Mucosa of stomach (tissue), 1 donor: ENCODE data around the gene HDAC10.

Source experiments
- H3K27me3 ChIP-seq: one replicate; pipeline ENCODE4 v1.7.0; 2013; ENCODE audit warnings: mild to moderate bottlenecking, low read length; ENCODE audit not compliant: control insufficient read depth, insufficient read depth
- H3K36me3 ChIP-seq: one replicate; pipeline ENCODE4 v1.7.0; 2013; ENCODE audit warnings: low read length; ENCODE audit not compliant: control insufficient read depth, insufficient read depth
- H3K4me1 ChIP-seq: one replicate; pipeline ENCODE4 v1.7.0; 2013; ENCODE audit warnings: mild to moderate bottlenecking, low read length; ENCODE audit not compliant: control insufficient read depth, insufficient read depth
- H3K4me3 ChIP-seq: one replicate; pipeline ENCODE4 v1.7.0; 2013; ENCODE audit warnings: low read length
- H3K9ac ChIP-seq: one replicate; pipeline ENCODE4 v1.7.0; 2013; ENCODE audit warnings: mild to moderate bottlenecking, low read length, moderate library complexity
- H3K9me3 ChIP-seq: one replicate; pipeline ENCODE4 v1.7.0; 2013; ENCODE audit warnings: mild to moderate bottlenecking, low read length, moderate library complexity; ENCODE audit not compliant: control insufficient read depth
- donor health status: Pancreatic carcinoma.

Gene HDAC10

GRCh38 chr22:50247748-50248147, 3.3 kb downstream of the HDAC10 start:
- no peak overlapping the region for H3K4me3 ChIP-seq
- no peak overlapping the region for H3K9ac ChIP-seq
- H3K27me3 ChIP-seq = no peaks in the 10 kb centered on the region
- H3K4me1 ChIP-seq = peaks cover 52% of the 10 kb centered on the region
- peaks cover 9% of the 10 kb centered on the region for H3K36me3 ChIP-seq
- H3K9me3 ChIP-seq = no peaks in the 10 kb centered on the region

DNA sequence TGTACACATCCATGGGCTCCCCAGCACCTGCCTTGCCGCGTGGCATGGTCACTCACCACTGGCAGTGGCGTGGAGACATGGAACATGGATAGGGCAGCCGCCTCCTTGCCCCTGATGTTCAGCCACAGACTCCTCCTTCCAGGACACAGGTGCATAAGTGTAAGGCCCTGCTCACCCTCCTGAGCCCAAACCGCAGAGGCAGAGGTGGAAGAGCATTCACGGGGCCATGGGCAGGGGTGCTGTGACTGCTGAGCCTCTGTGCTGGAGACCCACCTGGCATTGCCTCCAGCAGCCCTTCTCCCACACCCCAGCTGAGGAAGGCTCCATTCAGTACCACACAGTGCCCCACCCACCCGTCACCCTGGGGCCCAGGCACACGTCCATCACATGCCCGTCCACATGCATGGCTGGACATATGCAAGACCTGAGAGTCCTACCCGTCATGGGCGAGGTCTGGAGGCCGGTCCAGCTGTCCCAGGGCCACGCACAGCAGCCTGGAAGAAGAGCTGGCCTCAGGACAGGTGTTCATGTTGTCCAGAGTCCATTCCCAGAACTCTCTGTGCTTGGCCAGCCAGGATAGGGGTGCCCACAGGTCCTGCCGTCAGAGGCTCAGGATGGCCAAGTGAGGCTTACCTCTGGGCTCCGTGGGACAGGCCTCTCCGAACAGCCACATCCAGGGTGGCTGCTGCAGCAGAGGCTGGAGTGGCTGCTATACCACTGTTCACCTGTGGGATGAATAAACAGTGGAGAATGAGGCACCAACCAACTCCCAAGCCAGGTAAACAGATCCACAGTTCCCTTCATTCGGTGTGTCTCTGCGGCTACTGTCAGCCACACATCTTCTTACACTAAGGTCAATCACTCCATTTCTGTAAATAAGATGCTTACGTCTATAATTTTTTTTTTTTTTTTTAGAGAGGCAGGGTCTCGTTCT, 4.6 kb downstream of the HDAC10 start:
- Histone ChIP-seq H3K27me3 (no peaks in the 10 kb centered on the region), H3K9me3 (no peaks in the 10 kb centered on the region), H3K9ac (no peak overlapping the region), H3K4me3 (no peak overlapping the region), H3K36me3 (peaks cover 9% of the 10 kb centered on the region), H3K4me1 (peaks cover 52% of the 10 kb centered on the region)

GRCh38 chr22:50245214-50246072, 5.6 kb downstream of the HDAC10 start:
- Histone ChIP-seq H3K36me3 (peaks cover 9% of the 10 kb centered on the region), H3K4me3 (peak overlapping the region; percentile 43), H3K27me3 (no peaks in the 10 kb centered on the region), H3K9ac (peak overlapping the region; percentile 73), H3K9me3 (no peaks in the 10 kb centered on the region), H3K4me1 (peaks cover 50% of the 10 kb centered on the region)

DNA sequence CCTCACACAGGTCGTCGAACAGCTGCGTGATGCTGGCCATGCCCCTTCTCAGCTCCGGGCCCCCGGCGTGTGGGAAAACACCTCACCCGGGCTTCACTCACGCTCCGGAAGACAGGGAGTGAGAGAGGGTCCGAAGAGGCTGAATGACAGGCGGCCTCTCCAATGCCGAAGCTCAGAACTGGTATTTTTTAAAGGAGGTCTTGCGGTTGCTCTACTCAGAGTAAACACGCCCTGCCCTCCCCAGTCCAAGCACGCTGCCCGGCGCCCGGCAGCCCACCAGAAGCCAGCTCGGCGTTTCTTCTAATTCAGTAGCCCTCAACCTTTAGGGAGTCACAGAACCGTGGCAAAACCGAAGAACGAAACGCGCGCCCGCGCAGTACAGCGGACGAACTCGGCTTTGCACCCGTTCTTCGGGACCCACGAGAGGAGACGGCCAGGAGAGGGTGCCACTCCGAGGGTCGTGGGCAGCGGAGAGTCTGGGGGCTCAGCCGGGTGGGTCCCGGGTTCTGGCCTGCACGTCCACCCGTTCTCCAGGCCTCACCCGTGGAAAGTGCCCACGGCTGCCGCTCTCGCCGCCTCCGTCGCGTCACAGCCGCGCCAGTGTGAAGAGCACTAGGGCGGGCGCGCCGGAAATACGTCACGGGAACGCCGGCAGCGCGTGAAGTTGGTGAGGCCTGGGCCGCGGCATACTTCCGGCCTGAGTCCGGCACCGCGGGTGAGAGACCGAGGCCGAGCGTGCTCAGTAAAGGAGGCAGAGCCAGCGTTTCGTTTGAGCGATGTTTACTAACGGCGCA, 6.4 kb downstream of the HDAC10 start, which contains the start of gene TUBGCP6:
Gene TUBGCP6 (minus strand): TSS at position 604 of the 794 bp plus-strand sequence. CDS start 564 bp downstream, at position 40.
- H3K36me3 ChIP-seq = peaks cover 9% of the 10 kb centered on the region
- peaks cover 42% of the 10 kb centered on the region for H3K4me1 ChIP-seq
- no peaks in the 10 kb centered on the region for H3K9me3 ChIP-seq
- H3K4me3 ChIP-seq = peak within 1 kb of the TSS; percentile 43
- peak within 1 kb of the TSS; percentile 73 for H3K9ac ChIP-seq
- H3K27me3 ChIP-seq = no peaks in the 10 kb centered on the region

DNA sequence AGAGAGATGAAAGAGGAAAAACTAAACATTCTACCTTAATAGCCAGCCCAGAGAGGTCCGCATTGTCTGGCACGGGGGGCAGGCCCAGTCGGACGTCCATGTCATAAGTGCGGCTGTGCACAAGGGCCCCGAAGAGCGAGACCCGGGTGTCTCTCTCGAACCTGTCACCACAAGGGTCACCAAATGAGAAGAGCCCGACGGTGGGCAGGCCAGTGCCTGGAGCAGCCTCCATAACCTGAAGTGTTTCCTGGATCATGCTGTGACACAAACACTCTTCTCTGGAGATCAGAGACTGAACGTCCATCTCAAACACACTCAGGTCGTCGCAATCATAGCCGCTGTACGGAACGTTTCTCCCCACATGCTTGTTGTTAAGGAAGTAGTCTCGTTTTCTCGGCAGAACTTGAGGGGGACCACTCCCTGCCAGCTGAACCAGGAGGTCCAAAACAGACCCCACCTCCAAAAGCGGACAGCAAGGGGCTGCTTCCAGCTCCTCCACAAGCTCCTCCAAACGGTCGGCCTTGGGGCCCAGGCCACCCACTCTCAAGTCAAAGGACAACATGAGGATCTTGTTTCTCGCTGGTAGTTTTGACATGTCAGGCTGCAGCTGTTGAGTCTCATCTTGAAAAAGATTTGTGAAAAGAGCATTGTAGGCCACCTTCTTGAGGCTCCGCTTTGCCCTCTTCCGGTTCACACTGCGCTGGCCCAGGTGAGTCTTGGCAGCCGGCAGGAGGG, 7.2 kb downstream of the HDAC10 start:
- peaks cover 42% of the 10 kb centered on the region for H3K4me1 ChIP-seq
- peaks cover 9% of the 10 kb centered on the region for H3K36me3 ChIP-seq

DNA sequence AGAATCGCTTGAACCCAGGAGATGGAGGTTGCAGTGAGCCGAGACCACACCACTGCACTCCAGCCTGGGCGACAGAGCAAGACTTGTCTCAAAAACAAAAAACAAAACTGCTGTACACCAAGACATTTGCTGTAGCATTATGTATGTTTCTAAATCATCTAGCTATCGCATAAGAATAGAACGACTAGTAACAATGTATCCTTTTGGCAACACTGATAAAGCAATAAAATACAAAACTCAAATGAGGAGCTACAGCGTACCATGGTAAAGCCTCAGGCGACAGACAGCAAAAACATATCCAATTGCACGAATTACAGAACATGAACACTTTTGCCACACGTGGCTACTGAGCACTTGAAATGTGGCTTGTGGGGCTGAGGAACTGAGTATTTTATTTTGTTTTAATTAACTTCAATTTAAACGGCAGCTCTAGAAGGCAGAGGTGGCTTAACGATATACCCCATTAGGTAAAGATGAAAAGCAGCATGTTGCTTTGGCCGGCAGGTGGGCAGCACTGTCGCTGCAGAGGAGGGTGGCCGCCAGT, 8.6 kb downstream of the HDAC10 start:
- H3K9me3 ChIP-seq = no peaks in the 10 kb centered on the region
- no peak overlapping the region for H3K9ac ChIP-seq
- peaks cover 34% of the 10 kb centered on the region for H3K4me1 ChIP-seq
- no peaks in the 10 kb centered on the region for H3K27me3 ChIP-seq
- peaks cover 9% of the 10 kb centered on the region for H3K36me3 ChIP-seq
- no peak overlapping the region for H3K4me3 ChIP-seq

More for the DNA sequence above, 7.2 kb downstream of the HDAC10 start:
- Histone ChIP-seq H3K9me3 (no peaks in the 10 kb centered on the region), H3K27me3 (no peaks in the 10 kb centered on the region), H3K9ac (peak overlapping the region; percentile 73), H3K4me3 (peak overlapping the region; percentile 43)

DNA sequence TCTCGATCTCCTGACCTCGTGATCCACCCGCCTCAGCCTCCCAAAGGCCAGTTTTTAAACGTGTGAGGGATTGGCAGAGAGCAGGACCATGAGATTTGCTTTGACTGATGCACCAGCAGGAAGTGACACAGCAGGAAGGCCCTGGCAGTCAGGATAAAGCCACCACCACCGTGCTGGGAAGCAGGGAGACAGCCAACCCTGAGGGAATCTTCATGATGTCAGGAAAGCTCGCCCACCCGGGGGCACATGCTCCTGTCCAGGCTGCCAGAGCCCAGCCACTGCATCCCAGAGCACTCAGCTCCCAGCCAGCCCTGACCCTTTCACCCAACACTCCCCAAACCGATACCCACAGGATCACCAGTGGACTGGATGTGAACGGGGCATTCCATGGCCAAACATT, 12.3 kb downstream of the HDAC10 start:
- H3K27me3 ChIP-seq = no peaks in the 10 kb centered on the region
- no peaks in the 10 kb centered on the region for H3K36me3 ChIP-seq
- H3K9me3 ChIP-seq = no peaks in the 10 kb centered on the region
- no peak overlapping the region for H3K4me3 ChIP-seq
- peaks cover 16% of the 10 kb centered on the region for H3K4me1 ChIP-seq
- no peak overlapping the region for H3K9ac ChIP-seq

DNA sequence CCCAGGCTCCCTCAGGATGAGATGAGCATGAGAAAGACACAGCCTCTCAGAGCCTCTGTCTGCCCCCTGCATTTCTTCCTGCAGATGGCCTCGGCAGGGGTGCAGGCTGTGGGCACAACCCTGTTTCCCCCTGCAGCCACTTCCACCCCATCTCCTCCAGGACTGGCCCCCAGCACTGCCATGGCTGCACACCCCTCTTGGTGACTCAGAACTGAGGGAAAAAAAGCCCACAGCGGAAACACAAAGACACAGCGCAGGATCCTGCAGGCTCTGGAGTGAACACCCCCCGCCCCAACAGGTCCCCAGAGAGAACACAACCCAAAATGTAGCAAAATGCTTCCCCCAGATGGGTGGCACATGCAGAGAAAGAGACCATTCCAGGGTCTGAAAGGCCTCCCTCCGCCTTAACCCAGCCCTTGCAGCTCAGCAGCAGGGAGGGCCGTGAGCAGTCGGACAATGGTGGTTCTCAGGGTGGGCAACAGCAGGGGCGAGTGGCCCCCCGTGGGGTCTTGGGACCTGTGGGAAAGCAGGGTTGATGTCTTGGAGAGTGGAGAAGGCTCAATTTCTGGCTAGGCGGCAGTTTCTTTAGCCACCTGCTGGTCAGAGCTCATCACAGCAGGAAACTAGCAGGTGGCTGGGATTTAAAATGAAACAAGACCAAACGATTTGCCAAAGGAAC, 14.2 kb downstream of the HDAC10 start:
- Histone ChIP-seq H3K4me3 (no peak overlapping the region), H3K4me1 (peaks cover 4% of the 10 kb centered on the region), H3K27me3 (no peaks in the 10 kb centered on the region), H3K9ac (no peak overlapping the region), H3K9me3 (no peaks in the 10 kb centered on the region), H3K36me3 (no peaks in the 10 kb centered on the region)

GRCh38 chr22:50233223-50233622, 17.8 kb downstream of the HDAC10 start:
- H3K9me3 ChIP-seq = no peaks in the 10 kb centered on the region
- no peak overlapping the region for H3K4me3 ChIP-seq
- H3K36me3 ChIP-seq = no peaks in the 10 kb centered on the region
- no peak overlapping the region for H3K9ac ChIP-seq
- no peaks in the 10 kb centered on the region for H3K4me1 ChIP-seq
- H3K27me3 ChIP-seq = no peaks in the 10 kb centered on the region

- Histone ChIP-seq H3K4me3 (no peak overlapping the region), H3K27me3 (no peaks in the 10 kb centered on the region), H3K9me3 (no peaks in the 10 kb centered on the region), H3K4me1 (no peaks in the 10 kb centered on the region), H3K9ac (no peak overlapping the region), H3K36me3 (no peaks in the 10 kb centered on the region)
Measured at GRCh38 chr22:50232481-50233151, 18.4 kb downstream of the HDAC10 start.
